HAP-1 (cell line): ENCODE data around the gene DOP1B.

Experiments
- DNase-seq, 2 experiments: peaks; one replicate each; pipeline ENCODE4 v3.0.0-alpha.2; 2016 to 2020; ENCODE audit warnings: low spot score in 2 of 2
- H3K27me3 ChIP-seq: fragments of 250-450 bp; sonication (Bioruptor Pico); 2 replicates; pipeline ENCODE4 v1.5.1; 2020; ENCODE audit warnings: low read depth, mild to moderate bottlenecking, moderate library complexity
- H3K36me3 ChIP-seq: fragments of 250-450 bp; sonication (Bioruptor Pico); replicated peaks from 2 replicates; pipeline ENCODE4 v1.5.1; 2020; ENCODE audit warnings: mild to moderate bottlenecking
- H3K4me1 ChIP-seq: fragments of 250-450 bp; sonication (Bioruptor Pico); 2 replicates; pipeline ENCODE4 v1.5.1; 2020; ENCODE audit warnings: mild to moderate bottlenecking
- H3K4me3 ChIP-seq: fragments of 250-450 bp; sonication (Bioruptor Pico); 2 replicates; pipeline ENCODE4 v1.5.1; 2020; ENCODE audit warnings: mild to moderate bottlenecking, moderate library complexity
- H3K9me3 ChIP-seq: fragments of 250-450 bp; sonication (Bioruptor Pico); 2 replicates; pipeline ENCODE4 v1.5.1; 2020; ENCODE audit warnings: mild to moderate bottlenecking, moderate library complexity
- in situ Hi-C: fragments of 300-500 bp; cut with MboI; formaldehyde crosslinking; loops from 3 replicates; pipeline ENCODE4 v1.14.3; 2020; ENCODE audit warnings: low sequenced_read_pairs, inconsistent platforms, mixed read lengths

DOP1B gene

GRCh38 chr21:36148886-36149285 is 7.7 kb upstream of the DOP1B start:
- H3K36me3 ChIP-seq, result no peaks in the 10 kb centered on the region
- no peaks in the 10 kb centered on the region for H3K4me1 ChIP-seq
- in situ Hi-C loops, result no loop called here
- DNase-seq, result no peak
- H3K4me3 ChIP-seq, result no peak overlapping the region
- no peaks in the 10 kb centered on the region for H3K9me3 ChIP-seq
- no peaks in the 10 kb centered on the region for H3K27me3 ChIP-seq

GRCh38 chr21:36149788-36150711 is 6.6 kb upstream of the DOP1B start:
- no peaks in the 10 kb centered on the region for H3K27me3 ChIP-seq
- no peaks in the 10 kb centered on the region for H3K4me1 ChIP-seq
- H3K9me3 ChIP-seq, result no peaks in the 10 kb centered on the region
- in situ Hi-C loops, result no loop called here
- DNase-seq, result no peak
- H3K4me3 ChIP-seq, result no peak overlapping the region
- H3K36me3 ChIP-seq, result no peaks in the 10 kb centered on the region

GRCh38 chr21:36155603-36156338 is 853 bp upstream of the DOP1B start:
- Histone ChIP-seq H3K9me3 (no peaks in the 10 kb centered on the region), H3K4me1 (0 out of 2 replicates have a peak, but pooled peaks cover 2% of the 10 kb centered on the region), H3K4me3 (peak overlapping the region; percentile 60), H3K36me3 (no peaks in the 10 kb centered on the region), H3K27me3 (no peaks in the 10 kb centered on the region)
- DNase-seq, result no peak
- in situ Hi-C loops, result no loop called here

- peak; percentile 92 to 100 for DNase-seq
- Histone ChIP-seq H3K36me3 (no peaks in the 10 kb centered on the region), H3K4me1 (0 out of 2 replicates have a peak, but pooled peaks cover 2% of the 10 kb centered on the region), H3K27me3 (no peaks in the 10 kb centered on the region), H3K4me3 (peak overlapping the region; percentile 71), H3K9me3 (no peaks in the 10 kb centered on the region)
- in situ Hi-C loops, result no loop called here
These were observed 247 bp upstream of the DOP1B start for GRCh38 chr21:36156339-36156814.

- H3K36me3 ChIP-seq, result no peaks in the 10 kb centered on the region
- no peak overlapping the region for H3K4me3 ChIP-seq
- no peak for DNase-seq
- in situ Hi-C loops, result no loop called here
- H3K9me3 ChIP-seq, result no peaks in the 10 kb centered on the region
- no peaks in the 10 kb centered on the region for H3K27me3 ChIP-seq
- H3K4me1 ChIP-seq, result 0 out of 2 replicates have a peak, but pooled peaks cover 2% of the 10 kb centered on the region
These were observed 2.8 kb downstream of the DOP1B start for GRCh38 chr21:36159356-36159921.

DNA sequence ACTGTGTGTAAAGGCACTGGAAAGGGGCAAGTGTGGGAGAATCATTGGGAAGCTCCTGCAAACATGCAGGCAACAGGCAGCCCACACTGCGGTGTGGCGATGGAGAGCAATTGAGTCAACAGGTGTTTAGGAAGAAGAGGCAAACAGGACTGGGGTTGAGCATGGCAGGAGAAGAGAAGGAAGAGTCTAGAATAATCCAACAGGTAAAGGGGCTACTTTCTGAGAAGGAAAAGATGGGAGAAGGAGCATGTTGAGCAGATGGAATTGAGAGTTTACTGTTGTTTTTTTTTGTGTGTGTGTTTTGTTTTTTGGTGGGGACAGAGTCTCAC is 4.2 kb downstream of the DOP1B start:
- no peak overlapping the region for H3K4me3 ChIP-seq
- H3K27me3 ChIP-seq, result no peaks in the 10 kb centered on the region
- no peak for DNase-seq
- H3K4me1 ChIP-seq, result no peaks in the 10 kb centered on the region
- no peaks in the 10 kb centered on the region for H3K36me3 ChIP-seq
- H3K9me3 ChIP-seq, result no peaks in the 10 kb centered on the region
- in situ Hi-C loops, result no loop called here

DNA sequence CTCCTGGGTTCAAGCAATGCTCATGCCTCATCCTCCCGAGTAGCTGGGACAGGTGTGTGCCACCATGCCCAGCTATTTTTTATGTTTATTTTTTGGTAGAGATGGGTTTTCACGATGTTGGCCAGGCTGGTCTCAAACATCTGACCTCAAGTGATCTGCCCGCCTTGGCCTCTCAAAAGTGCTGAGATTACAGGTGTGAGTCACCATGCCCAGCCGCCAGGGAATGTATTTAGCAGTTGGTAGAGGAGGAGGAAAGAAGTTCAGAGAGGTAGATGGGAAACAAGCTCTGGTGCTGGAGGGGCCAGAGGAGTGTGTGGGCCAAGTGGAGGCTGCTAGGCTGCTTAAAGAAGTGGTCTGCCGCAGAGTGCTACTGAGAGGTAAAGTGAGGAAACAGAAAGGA is 6.0 kb downstream of the DOP1B start:
- Histone ChIP-seq H3K4me3 (no peak overlapping the region), H3K9me3 (no peaks in the 10 kb centered on the region), H3K27me3 (no peaks in the 10 kb centered on the region), H3K36me3 (no peaks in the 10 kb centered on the region; the same call in 1 of the 2 replicates), H3K4me1 (no peaks in the 10 kb centered on the region)
- DNase-seq, result no peak
- in situ Hi-C loops, result no loop called here

GRCh38 chr21:36163750-36164741 is 7.4 kb downstream of the DOP1B start:
- Histone ChIP-seq H3K4me3 (no peak overlapping the region), H3K9me3 (no peaks in the 10 kb centered on the region), H3K36me3 (no peaks in the 10 kb centered on the region; the same call in 1 of the 2 replicates), H3K27me3 (no peaks in the 10 kb centered on the region), H3K4me1 (no peaks in the 10 kb centered on the region)
- in situ Hi-C loops, result no loop called here
- no peak for DNase-seq

DNA sequence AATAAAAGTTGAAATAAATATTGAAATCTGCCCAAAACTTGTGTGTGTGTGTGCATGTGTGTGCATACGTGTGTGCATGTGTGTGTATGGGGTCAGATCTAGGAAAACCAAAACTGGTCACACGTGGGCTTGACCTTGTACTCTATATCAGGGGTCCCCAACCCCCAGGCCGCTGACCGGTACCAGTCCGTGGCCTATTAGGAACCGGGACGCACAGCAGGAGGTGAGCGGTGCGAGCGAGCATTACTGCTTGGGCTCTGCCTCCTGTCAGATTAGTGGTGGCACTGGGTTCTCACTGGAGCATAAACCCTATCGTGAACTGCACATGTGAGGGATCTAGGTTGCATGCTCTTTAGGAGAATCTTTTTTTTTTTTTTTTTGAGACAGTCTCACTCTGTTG is 8.7 kb downstream of the DOP1B start:
- Histone ChIP-seq H3K27me3 (no peaks in the 10 kb centered on the region), H3K4me3 (no peak overlapping the region), H3K9me3 (no peaks in the 10 kb centered on the region), H3K4me1 (no peaks in the 10 kb centered on the region), H3K36me3 (no peaks in the 10 kb centered on the region; the same call in 1 of the 2 replicates)
- in situ Hi-C loops, result no loop called here
- no peak for DNase-seq

- Histone ChIP-seq H3K9me3 (no peaks in the 10 kb centered on the region), H3K4me3 (no peak overlapping the region), H3K27me3 (no peaks in the 10 kb centered on the region), H3K36me3 (no peaks in the 10 kb centered on the region; the same call in 1 of the 2 replicates), H3K4me1 (no peaks in the 10 kb centered on the region)
- in situ Hi-C loops, result no loop called here
- DNase-seq, result no peak
These were observed 10.1 kb downstream of the DOP1B start for GRCh38 chr21:36166705-36167104.

GRCh38 chr21:36167541-36167940 is 10.9 kb downstream of the DOP1B start:
- no peak for DNase-seq
- Histone ChIP-seq H3K4me3 (no peak overlapping the region), H3K9me3 (no peaks in the 10 kb centered on the region), H3K4me1 (no peaks in the 10 kb centered on the region), H3K36me3 (no peaks in the 10 kb centered on the region; the same call in 1 of the 2 replicates), H3K27me3 (no peaks in the 10 kb centered on the region)
- in situ Hi-C loops, result no loop called here

DNA sequence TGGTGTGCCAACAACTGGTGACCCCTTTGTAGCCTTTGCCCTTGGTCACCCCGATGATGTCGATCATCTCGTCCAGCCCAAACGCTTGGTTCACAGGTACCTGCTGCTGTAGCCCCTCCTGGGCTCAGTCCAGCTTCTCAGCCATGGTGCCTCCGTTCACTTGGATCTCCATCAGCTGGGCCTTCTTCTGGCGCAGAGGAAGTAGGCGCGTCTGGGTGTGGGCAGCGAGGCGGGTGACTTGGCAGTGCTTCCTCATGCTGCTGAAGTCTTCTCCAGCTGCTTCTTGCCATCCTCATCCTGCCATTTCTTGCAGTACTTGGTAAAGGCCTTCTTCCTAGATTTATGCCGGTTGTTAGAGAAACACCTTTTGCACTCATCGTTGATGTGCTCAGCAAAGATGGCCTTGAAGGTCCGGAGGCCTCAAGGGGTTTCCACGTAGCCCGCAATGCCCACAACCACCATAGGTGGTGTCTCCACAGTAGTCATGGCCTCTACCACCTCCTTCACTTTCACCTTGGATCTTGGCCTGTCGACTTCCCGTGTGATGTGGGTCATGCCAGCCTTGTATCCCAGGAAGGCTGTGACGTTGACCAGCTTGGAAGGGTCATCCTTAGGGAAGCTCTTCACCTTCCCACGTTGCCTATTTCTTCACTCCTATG is 13.0 kb downstream of the DOP1B start:
- Histone ChIP-seq H3K9me3 (no peaks in the 10 kb centered on the region), H3K27me3 (no peaks in the 10 kb centered on the region), H3K4me1 (no peaks in the 10 kb centered on the region), H3K36me3 (no peaks in the 10 kb centered on the region; the same call in 1 of the 2 replicates), H3K4me3 (no peak overlapping the region)
- peak in 1 of 2 experiments; percentile 13 for DNase-seq
- in situ Hi-C loops, result no loop called here
